DND-41 (cell line): ENCODE results near the gene MED12L.

Source experiments
- ATAC-seq: fragments of 200-7000 bp; cut with Tn5 transposase; 3 replicates; pipeline ENCODE4 v1.9.1; 2021; ENCODE audit warnings: low read depth; ENCODE audit not compliant: insufficient read depth
- DNase-seq: peaks from one replicate; pipeline ENCODE4 v3.0.0-alpha.2; 2020
- H2AFZ ChIP-seq: 2 replicates; pipeline ENCODE4 v1.6.0; 2012; ENCODE audit warnings: low read depth, low read length
- H3K27ac ChIP-seq: 2 replicates; pipeline ENCODE4 v1.5.1; 2012; ENCODE audit warnings: low read length, inconsistent platforms
- H3K27me3 ChIP-seq: fragments of 200-600 bp; sonication (generic); 2 replicates; pipeline ENCODE4 v1.6.0; 2012; ENCODE audit warnings: low read length, mild to moderate bottlenecking, inconsistent platforms; ENCODE audit not compliant: insufficient read depth, poor library complexity
- H3K36me3 ChIP-seq: 2 replicates; pipeline ENCODE4 v1.5.1; 2012; ENCODE audit warnings: low read length, inconsistent platforms; ENCODE audit not compliant: insufficient read depth
- H3K4me1 ChIP-seq: 2 replicates; pipeline ENCODE4 v1.5.1; 2012; ENCODE audit warnings: mild to moderate bottlenecking, low read length; ENCODE audit not compliant: insufficient read depth
- H3K4me2 ChIP-seq: 2 replicates; pipeline ENCODE4 v1.6.0; 2012; ENCODE audit warnings: mild to moderate bottlenecking, moderate library complexity, low read length, inconsistent platforms; ENCODE audit not compliant: insufficient read depth
- H3K4me3 ChIP-seq, 2 experiments: fragments of 200-600 bp in 1 of 2; shearing (Covaris generic) in 1 of 2; 2 replicates each; pipeline ENCODE4 v1.5.1; 2012 to 2016; ENCODE audit warnings: inconsistent platforms in 2 of 2, low read length in 2 of 2, mild to moderate bottlenecking in 2 of 2, low read depth in 1 of 2, moderate library complexity in 1 of 2
- H3K79me2 ChIP-seq: 2 replicates; pipeline ENCODE4 v1.6.0; 2012; ENCODE audit warnings: low read length, inconsistent platforms; ENCODE audit not compliant: insufficient read depth
- H3K9ac ChIP-seq: 2 replicates; pipeline ENCODE4 v1.6.0; 2012; ENCODE audit warnings: low read depth, mild to moderate bottlenecking, inconsistent platforms, low read length, moderate library complexity
- H3K9me3 ChIP-seq: 2 replicates; pipeline ENCODE4 v1.5.1; 2012; ENCODE audit warnings: low read length, moderate library complexity, mild to moderate bottlenecking, inconsistent platforms; ENCODE audit not compliant: insufficient read depth, severe bottlenecking
- H4K20me1 ChIP-seq: 2 replicates; pipeline ENCODE4 v1.6.0; 2012; ENCODE audit warnings: low read length; ENCODE audit not compliant: insufficient read depth
- EZH2 ChIP-seq: IDR thresholded peaks from 3 replicates; pipeline ENCODE4 v1.6.1; 2012; ENCODE audit warnings: borderline replicate concordance, low read depth, mild to moderate bottlenecking, moderate library complexity, low read length, inconsistent platforms; ENCODE audit not compliant: severe bottlenecking
- TF ChIP-seq, protein P1 (sequence below): IDR thresholded peaks from 2 replicates; pipeline ENCODE4 v1.5.1; 2012; ENCODE audit warnings: borderline replicate concordance, low read length, moderate library complexity, mild to moderate bottlenecking; ENCODE audit not compliant: poor library complexity, severe bottlenecking; ENCODE audit errors: extremely low read depth

The MED12L gene

GRCh38 chr3:151113343-151113742 lies 27.9 kb downstream of the MED12L start:
- DNase-seq (no peak), ATAC-seq (no peak)
- H3K4me3 ChIP-seq = no peak overlapping the region
- no peaks in the 10 kb centered on the region for H3K9me3 ChIP-seq
- no peaks in the 10 kb centered on the region for H3K27me3 ChIP-seq
- no peak overlapping the region for H3K27ac ChIP-seq
- TF ChIP-seq, protein P1, sequence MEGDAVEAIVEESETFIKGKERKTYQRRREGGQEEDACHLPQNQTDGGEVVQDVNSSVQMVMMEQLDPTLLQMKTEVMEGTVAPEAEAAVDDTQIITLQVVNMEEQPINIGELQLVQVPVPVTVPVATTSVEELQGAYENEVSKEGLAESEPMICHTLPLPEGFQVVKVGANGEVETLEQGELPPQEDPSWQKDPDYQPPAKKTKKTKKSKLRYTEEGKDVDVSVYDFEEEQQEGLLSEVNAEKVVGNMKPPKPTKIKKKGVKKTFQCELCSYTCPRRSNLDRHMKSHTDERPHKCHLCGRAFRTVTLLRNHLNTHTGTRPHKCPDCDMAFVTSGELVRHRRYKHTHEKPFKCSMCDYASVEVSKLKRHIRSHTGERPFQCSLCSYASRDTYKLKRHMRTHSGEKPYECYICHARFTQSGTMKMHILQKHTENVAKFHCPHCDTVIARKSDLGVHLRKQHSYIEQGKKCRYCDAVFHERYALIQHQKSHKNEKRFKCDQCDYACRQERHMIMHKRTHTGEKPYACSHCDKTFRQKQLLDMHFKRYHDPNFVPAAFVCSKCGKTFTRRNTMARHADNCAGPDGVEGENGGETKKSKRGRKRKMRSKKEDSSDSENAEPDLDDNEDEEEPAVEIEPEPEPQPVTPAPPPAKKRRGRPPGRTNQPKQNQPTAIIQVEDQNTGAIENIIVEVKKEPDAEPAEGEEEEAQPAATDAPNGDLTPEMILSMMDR = no peak
- TF ChIP-seq EZH2 = no peak
- no peaks in the 10 kb centered on the region for H3K4me1 ChIP-seq
- no peaks in the 10 kb centered on the region for H4K20me1 ChIP-seq
- H2AFZ ChIP-seq = no peak overlapping the region
- no peak overlapping the region for H3K4me2 ChIP-seq
- no peaks in the 10 kb centered on the region for H3K36me3 ChIP-seq
- H3K79me2 ChIP-seq = no peaks in the 10 kb centered on the region; the same call in 1 of the 2 replicates
- H3K9ac ChIP-seq = no peak overlapping the region

DNA sequence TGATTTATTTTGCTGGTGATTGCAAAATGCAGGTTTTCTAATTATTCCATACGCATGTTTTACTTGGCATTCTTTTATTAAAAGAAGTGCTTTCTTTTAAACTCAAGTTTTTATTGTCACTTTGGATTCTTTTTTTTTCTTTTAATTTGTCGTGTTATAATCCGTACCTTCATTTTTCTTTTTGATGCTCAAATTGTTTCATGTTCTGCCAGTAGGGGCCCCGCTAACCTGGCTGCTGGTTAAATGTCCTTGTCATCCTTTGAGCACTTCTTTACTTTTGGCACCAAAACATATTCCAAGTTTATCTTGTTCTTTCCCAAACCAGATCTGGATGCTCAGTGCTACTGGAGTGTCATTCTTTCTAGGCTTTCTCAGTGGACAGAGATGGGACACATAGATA lies 31.6 kb downstream of the MED12L start:
- H3K4me2 ChIP-seq = no peak overlapping the region
- H4K20me1 ChIP-seq = no peaks in the 10 kb centered on the region
- H3K79me2 ChIP-seq = no peaks in the 10 kb centered on the region
- no peaks in the 10 kb centered on the region for H3K36me3 ChIP-seq
- H3K9ac ChIP-seq = no peak overlapping the region
- ATAC-seq (no peak), DNase-seq (no peak)
- no peak overlapping the region for H3K4me3 ChIP-seq
- H3K27ac ChIP-seq = no peak overlapping the region
- no peaks in the 10 kb centered on the region for H3K9me3 ChIP-seq
- TF ChIP-seq EZH2 = no peak
- TF ChIP-seq, protein P1 = no peak
- no peaks in the 10 kb centered on the region for H3K27me3 ChIP-seq
- H3K4me1 ChIP-seq = no peaks in the 10 kb centered on the region
- no peak overlapping the region for H2AFZ ChIP-seq

GRCh38 chr3:151119188-151119587 lies 33.7 kb downstream of the MED12L start:
- no peaks in the 10 kb centered on the region for H3K4me1 ChIP-seq
- no peaks in the 10 kb centered on the region for H4K20me1 ChIP-seq
- DNase-seq = no peak
- H3K27ac ChIP-seq = no peak overlapping the region
- ATAC-seq = no peak
- H3K27me3 ChIP-seq = no peaks in the 10 kb centered on the region
- no peak for TF ChIP-seq EZH2
- TF ChIP-seq, protein P1 = no peak
- H3K4me3 ChIP-seq = no peak overlapping the region
- no peaks in the 10 kb centered on the region for H3K9me3 ChIP-seq
- H3K36me3 ChIP-seq = no peaks in the 10 kb centered on the region
- no peak overlapping the region for H3K4me2 ChIP-seq
- no peaks in the 10 kb centered on the region for H3K79me2 ChIP-seq
- no peak overlapping the region for H3K9ac ChIP-seq
- H2AFZ ChIP-seq = no peak overlapping the region

DNA sequence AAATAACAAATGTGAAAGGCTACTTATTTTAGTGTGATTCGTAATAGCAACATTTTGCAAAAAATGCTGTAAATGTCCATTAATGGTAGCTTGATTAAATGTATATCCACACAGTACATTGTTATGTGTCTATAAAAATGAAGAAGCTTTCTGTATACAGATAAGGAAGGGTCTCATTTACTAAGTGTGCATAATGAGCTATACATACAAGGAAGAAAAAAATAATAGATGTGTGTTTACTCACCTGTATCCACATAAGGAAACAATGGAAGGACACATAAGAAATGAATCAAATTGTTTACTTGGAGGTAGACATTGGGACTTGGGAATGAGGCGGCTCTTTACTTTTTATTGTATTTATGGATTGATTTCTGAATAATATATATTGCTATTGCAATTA lies 34.9 kb downstream of the MED12L start:
- no peak for DNase-seq
- Histone ChIP-seq H3K4me1 (no peaks in the 10 kb centered on the region), H2AFZ (no peak overlapping the region), H3K36me3 (no peaks in the 10 kb centered on the region), H3K9ac (no peak overlapping the region), H3K27me3 (no peaks in the 10 kb centered on the region), H3K4me2 (no peak overlapping the region), H3K9me3 (no peaks in the 10 kb centered on the region), H3K79me2 (no peaks in the 10 kb centered on the region), H3K4me3 (no peak overlapping the region), H3K27ac (no peak overlapping the region), H4K20me1 (no peaks in the 10 kb centered on the region)
- TF ChIP-seq EZH2 = no peak
- TF ChIP-seq, protein P1 = no peak
- no peak for ATAC-seq
